Measurements from ENCODE around the gene PCLAF.

The PCLAF gene, protein sequence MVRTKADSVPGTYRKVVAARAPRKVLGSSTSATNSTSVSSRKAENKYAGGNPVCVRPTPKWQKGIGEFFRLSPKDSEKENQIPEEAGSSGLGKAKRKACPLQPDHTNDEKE

DNA sequence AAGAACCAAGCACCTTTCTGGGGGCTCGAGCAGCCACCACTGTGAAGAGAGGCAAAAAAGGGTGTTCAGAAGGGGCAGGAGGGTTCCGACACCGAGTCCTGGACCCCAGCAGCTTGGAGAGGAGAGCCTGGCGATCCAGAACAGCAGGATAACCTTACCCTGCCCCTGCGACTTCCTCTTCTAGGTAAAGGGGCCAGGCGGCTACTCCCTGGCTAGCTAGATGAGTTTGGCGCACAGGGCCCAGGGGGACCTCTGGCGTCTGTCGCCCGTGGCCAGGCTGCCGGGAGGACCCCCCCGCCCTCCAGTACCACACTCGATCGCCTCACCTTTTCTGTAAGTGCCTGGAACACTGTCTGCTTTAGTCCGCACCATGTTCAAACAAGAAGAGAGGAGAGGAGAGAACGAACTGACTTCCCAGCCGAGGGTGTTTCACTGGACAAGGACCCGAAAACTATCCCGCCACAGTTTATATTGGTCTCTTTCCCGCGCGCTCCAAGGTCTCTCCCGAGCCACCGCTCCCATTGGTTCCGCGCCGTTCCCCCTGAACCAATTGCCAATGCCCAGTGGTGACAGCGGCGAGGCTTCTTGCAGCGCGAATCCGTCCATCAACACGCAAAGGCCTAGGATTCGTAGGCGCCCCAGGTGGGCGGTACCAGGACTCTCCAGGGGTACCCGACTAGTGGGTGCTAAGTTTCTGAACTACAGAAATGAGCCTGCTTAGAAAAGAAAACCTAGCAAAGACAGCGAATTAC, at the start of gene PCLAF:
Gene PCLAF (minus strand): TSS at position 442 of the 752 bp plus-strand sequence. CDS start 70 bp downstream, at position 372.
- peak within 1 kb of the TSS; percentile 67 for H3K4me3 ChIP-seq (ENCODE audit: low read depth, low read length)
- TF ChIP-seq, protein P1, sequence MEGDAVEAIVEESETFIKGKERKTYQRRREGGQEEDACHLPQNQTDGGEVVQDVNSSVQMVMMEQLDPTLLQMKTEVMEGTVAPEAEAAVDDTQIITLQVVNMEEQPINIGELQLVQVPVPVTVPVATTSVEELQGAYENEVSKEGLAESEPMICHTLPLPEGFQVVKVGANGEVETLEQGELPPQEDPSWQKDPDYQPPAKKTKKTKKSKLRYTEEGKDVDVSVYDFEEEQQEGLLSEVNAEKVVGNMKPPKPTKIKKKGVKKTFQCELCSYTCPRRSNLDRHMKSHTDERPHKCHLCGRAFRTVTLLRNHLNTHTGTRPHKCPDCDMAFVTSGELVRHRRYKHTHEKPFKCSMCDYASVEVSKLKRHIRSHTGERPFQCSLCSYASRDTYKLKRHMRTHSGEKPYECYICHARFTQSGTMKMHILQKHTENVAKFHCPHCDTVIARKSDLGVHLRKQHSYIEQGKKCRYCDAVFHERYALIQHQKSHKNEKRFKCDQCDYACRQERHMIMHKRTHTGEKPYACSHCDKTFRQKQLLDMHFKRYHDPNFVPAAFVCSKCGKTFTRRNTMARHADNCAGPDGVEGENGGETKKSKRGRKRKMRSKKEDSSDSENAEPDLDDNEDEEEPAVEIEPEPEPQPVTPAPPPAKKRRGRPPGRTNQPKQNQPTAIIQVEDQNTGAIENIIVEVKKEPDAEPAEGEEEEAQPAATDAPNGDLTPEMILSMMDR (IDR thresholded peaks at IDR 0.05; ENCODE audit: low read depth, low read length): no peak

DNA sequence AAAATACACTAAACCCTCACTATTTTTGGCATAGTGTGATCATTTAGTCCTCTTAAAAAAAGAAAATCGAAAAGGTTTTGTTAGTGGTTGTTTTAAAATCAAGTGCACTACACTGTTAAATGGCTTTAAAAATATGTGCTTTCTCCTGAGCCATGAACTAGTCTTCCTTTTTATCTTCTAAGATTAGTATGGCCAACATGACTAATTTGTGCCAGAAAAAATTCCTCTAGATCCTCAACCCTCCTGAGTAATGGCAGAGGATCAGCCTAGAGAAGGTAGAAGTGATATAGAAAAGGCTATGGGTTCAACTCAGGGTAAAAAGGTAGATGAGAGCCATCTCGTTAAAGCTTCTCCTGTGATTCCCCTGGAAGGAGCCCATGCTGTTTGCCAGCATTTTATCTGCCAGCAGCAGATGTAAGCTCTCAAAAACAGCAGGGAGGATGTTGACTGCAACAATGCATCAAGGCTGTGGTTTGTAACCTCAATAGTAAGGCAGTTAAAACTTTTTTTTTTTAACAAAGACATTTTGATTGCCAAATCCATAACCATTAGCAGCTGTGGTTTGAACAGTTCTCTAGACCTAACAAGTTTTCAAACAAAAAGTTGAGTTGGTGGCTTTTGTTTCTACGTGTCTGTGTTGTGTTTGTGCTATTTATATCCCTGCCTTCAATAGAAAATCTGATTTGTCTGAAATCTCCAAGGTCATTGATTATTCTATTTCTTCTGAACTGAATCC, 48.9 kb upstream of the PCLAF start:
- TF ChIP-seq, protein P1 (IDR thresholded peaks at IDR 0.05; ENCODE audit: low read depth, low read length): no peak
- H3K4me3 ChIP-seq (ENCODE audit: low read depth, low read length): no peak overlapping the region

DNA sequence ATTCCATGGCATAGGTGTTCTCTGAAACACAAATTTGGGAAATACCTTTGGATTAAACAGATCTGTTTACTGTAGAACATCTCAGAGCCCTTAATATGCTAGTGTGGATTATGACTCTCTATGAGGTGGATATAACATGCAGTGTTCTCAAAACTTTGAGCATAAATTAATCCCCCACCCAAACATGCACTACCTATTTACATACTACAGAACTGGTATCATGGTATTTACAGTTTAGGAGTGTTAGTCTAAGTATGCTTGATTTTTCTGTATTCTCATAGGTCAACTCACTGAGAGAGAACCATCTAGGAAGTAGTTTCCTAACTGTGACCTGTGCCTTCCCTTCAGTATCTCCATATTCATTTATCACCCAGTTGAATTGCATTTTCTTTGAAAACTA, 48.2 kb upstream of the PCLAF start:
- TF ChIP-seq, protein P1 (IDR thresholded peaks at IDR 0.05; ENCODE audit: low read depth, low read length): no peak
- no peak overlapping the region for H3K4me3 ChIP-seq (ENCODE audit: low read depth, low read length)

DNA sequence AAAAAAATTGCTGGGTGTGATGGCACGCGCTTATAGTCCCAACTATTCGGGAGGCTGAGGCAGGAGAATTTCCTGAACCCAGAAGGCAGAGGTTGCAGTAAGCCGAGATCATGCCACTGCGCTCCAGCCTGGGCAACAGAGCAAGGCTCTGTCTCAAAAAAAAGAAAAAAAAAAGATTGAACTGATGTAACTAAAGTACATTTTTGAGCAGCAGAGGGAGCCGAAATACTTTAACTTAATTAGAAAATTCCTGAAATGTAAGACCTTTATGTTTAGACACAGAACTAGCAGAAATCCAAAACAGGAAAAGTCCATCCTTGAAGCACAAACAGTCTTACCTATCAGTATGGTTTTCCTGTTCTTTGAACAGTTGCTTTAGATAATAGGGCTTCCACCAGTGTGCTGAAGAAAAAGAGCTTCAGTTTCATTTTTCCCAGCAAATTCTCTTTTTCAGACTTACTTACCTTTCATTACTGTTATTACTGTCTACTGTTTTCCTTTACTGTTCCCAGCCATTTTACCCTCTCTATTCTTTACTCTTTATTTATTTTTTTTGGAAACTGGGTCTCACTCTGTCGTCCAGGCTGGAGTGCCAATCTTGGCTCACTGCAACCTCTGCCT, 45.7 kb upstream of the PCLAF start:
- H3K4me3 ChIP-seq (ENCODE audit: low read depth, low read length): no peak overlapping the region
- TF ChIP-seq, protein P1 (IDR thresholded peaks at IDR 0.05; ENCODE audit: low read depth, low read length): no peak; the same call in 1 of the 2 replicates

DNA sequence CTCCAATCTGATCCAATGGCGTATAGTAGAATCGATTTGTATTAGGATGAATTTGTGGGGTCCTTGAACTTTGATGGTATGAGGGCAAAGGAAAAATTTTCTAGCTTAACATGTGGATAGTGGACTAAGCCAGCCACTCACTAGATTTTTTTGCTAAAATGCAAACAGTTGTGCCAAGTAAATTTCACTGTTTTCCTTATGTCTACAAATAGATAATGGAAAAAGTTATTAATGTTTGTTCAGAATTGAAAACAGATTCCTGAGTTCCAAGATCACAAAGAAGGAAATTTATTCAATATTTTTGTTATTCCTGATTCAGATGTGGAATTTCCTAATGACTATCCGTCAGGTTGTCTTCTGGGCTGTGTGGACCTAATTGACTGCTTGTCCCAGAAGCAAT, 44.0 kb upstream of the PCLAF start:
- no peak overlapping the region for H3K4me3 ChIP-seq (ENCODE audit: low read depth, low read length)
- TF ChIP-seq, protein P1 (IDR thresholded peaks at IDR 0.05; ENCODE audit: low read depth, low read length): no peak

DNA sequence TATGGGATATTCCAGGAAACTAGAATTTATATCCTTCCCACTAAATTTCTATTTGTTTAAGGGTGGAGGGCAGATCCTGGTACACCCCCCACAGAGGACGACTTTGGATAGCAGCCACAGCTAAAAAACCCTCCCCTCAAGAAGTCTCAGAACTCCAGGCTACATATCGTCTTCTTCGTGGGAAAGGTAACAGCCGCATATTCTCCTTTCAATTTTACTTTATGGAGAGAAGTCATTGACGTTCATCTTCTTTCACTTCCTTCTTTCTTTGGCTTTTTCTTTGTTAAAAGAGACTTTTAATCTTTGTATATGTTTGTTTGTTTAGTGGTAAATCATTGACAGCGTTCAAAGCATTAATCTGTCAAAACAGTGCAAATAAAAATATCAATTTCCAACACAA, 42.7 kb upstream of the PCLAF start:
- no peak overlapping the region for H3K4me3 ChIP-seq (ENCODE audit: low read depth, low read length)
- TF ChIP-seq, protein P1 (IDR thresholded peaks at IDR 0.05; ENCODE audit: low read depth, low read length): no peak

Data from WI38 (cell line).